ENCODE data around the gene GLP1R. TPM values are rescaled to one million over a fixed set of nuclear protein-coding genes. Genes with fewer than 3 reads are reported as not detected.

The GLP1R gene
- total and polyA plus RNA-seq, 2 of the 13 experiments (the other 11 are each of a cell fraction or from before 2014, with no cell fraction given), result not detected

GRCh38 chr6:39107034-39107433, 58.5 kb downstream of the GLP1R start (continued):
- TF ChIP-seq ZNF468 (CRISPR knock-in tag; IDR thresholded peaks at IDR 0.05) (no peak), RAD21 (CRISPR knock-in tag; IDR thresholded peaks at IDR 0.05) (no peak), TBP (CRISPR knock-in tag; IDR thresholded peaks at IDR 0.05) (no peak), ZFP62 (CRISPR knock-in tag; IDR thresholded peaks at IDR 0.05) (no peak), REPIN1 (CRISPR knock-in tag; IDR thresholded peaks at IDR 0.05; ENCODE audit: borderline replicate concordance, low read depth) (no peak), ZNF75D (CRISPR knock-in tag; IDR thresholded peaks at IDR 0.05; ENCODE audit: borderline replicate concordance) (no peak)
- TF ChIP-seq, protein P1, sequence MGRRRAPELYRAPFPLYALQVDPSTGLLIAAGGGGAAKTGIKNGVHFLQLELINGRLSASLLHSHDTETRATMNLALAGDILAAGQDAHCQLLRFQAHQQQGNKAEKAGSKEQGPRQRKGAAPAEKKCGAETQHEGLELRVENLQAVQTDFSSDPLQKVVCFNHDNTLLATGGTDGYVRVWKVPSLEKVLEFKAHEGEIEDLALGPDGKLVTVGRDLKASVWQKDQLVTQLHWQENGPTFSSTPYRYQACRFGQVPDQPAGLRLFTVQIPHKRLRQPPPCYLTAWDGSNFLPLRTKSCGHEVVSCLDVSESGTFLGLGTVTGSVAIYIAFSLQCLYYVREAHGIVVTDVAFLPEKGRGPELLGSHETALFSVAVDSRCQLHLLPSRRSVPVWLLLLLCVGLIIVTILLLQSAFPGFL (CRISPR knock-in tag; IDR thresholded peaks at IDR 0.05), result no peak
- TF ChIP-seq, protein P2, sequence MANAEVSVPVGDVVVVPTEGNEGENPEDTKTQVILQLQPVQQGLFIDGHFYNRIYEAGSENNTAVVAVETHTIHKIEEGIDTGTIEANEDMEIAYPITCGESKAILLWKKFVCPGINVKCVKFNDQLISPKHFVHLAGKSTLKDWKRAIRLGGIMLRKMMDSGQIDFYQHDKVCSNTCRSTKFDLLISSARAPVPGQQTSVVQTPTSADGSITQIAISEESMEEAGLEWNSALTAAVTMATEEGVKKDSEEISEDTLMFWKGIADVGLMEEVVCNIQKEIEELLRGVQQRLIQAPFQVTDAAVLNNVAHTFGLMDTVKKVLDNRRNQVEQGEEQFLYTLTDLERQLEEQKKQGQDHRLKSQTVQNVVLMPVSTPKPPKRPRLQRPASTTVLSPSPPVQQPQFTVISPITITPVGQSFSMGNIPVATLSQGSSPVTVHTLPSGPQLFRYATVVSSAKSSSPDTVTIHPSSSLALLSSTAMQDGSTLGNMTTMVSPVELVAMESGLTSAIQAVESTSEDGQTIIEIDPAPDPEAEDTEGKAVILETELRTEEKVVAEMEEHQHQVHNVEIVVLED (CRISPR knock-in tag; IDR thresholded peaks at IDR 0.05; ENCODE audit: borderline replicate concordance), result no peak

DNA sequence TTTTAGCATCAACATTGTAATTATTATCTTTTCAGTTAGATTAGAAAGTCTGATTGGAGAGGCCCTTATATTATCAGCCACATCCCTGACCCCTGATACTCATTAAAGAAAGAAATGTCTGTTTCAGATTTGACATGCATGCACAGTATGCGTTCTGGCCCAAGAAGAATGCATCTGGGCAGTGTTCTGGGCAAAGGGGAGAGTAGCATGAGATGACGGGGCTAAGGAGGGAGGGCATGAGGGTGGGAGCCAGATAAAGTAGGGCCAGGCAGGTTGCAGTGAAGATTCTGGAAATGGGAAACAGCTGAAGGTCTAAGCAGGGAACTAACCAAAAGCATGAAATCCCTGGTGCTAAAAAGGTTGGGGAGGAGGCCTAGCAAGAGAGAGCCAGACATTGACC, 59.1 kb downstream of the GLP1R start:
- Histone ChIP-seq H3K4me3 (replicated peaks in 1 of 3; ENCODE audit: insufficient read depth in 1 of 3, low read depth in 2 of 3, low read length in 3 of 3) (no peak overlapping the region), H3K36me3 (replicated peaks in 1 of 2; ENCODE audit: control insufficient read depth in 1 of 2, insufficient read depth in 2 of 2, low read length in 2 of 2) (peaks cover 0 to 3% of the 10 kb centered on the region in 2 experiments; a peak in 3 of 5 replicates), H3K9me3 (ENCODE audit: low read length) (no peaks in the 10 kb centered on the region), H3K4me1 (ENCODE audit: insufficient read depth, low read length) (no peaks in the 10 kb centered on the region), H3K4me2 (ENCODE audit: low read depth, low read length) (no peak overlapping the region), H3K9ac (ENCODE audit: insufficient read depth, low read depth, low read length) (no peak overlapping the region), H3K27me3 (ENCODE audit: control insufficient read depth in 1 of 2, insufficient read depth in 2 of 2, low read length in 2 of 2) (no peaks in the 10 kb centered on the region), H3K27ac (ENCODE audit: extremely low read length, insufficient read depth, low read length) (no peak overlapping the region), H2AFZ (ENCODE audit: low read length) (no peak overlapping the region), H4K20me1 (ENCODE audit: insufficient read depth, low read length) (no peaks in the 10 kb centered on the region), H3K79me2 (ENCODE audit: insufficient read depth, low read length) (no peaks in the 10 kb centered on the region)
- FAIRE-seq, result no peak
- CTCF ChIA-PET (ENCODE audit: low intra/inter-chr PET ratio, low total read pairs), result no interaction called here
- no peak for ATAC-seq
- in situ Hi-C loops (cut with HindIII; ENCODE audit: extremely low pct_ligation_motif_present, low pct_unique_long_range_greater_than_20kb) (loop anchor here (10.0 kb wide), 1 partner anchor 233 kb away; no protein-coding TSS in a partner anchor), intact Hi-C loops (cut with micrococcal nuclease; ENCODE audit: unreplicated experiment) (loop anchor here (10.0 kb wide), 2 partner anchors 83 to 133 kb away; no protein-coding TSS in a partner anchor)
- no peak for DNase-seq (ENCODE audit: low spot score)
- TF ChIP-seq BRCA1 (CRISPR knock-in tag; IDR thresholded peaks at IDR 0.05) (no peak), ZNF556 (CRISPR knock-in tag; IDR thresholded peaks at IDR 0.05; ENCODE audit: borderline replicate concordance) (no peak), CEBPB (IDR thresholded peaks at IDR 0.05; ENCODE audit: borderline replicate concordance, low read depth, low read length) (no peak), ZNF629 (CRISPR knock-in tag; conservative IDR thresholded peaks at IDR 0.05) (no peak), SNAI1 (CRISPR knock-in tag; IDR thresholded peaks at IDR 0.05; ENCODE audit: borderline replicate concordance) (no peak), ZNF333 (CRISPR knock-in tag; IDR thresholded peaks at IDR 0.05; ENCODE audit: borderline replicate concordance) (no peak)
- TF ChIP-seq, protein P3, sequence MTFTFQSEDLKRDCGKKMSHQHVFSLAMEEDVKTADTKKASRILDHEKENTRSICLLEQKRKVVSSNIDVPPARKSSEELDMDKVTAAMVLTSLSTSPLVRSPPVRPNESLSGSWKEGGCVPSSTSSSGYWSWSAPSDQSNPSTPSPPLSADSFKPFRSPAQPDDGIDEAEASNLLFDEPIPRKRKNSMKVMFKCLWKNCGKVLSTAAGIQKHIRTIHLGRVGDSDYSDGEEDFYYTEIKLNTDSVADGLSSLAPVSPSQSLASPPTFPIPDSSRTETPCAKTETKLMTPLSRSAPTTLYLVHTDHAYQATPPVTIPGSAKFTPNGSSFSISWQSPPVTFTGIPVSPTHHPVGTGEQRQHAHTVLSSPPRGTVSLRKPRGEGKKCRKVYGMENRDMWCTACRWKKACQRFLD (CRISPR knock-in tag; IDR thresholded peaks at IDR 0.05; ENCODE audit: borderline replicate concordance), result no peak
- POLR2A ChIA-PET, result no interaction called here
- BruUV-seq (replicated peaks), result no TSS peak
- 48% methylated on average over 2 of the region's 2 CpGs for WGBS (ENCODE audit: low lambda C conversion rate)
